NCI-H69 (cell line): ENCODE data around the gene WNK3.

Experiments used
- DNase-seq: peaks from one replicate; lab custom pipeline; 2025; lab: John Stamatoyannopoulos, UW

WNK3 gene

GRCh38 chrX:54238588-54238987, 119.3 kb downstream of the WNK3 start:
- no peak for DNase-seq

GRCh38 chrX:54237014-54237413, 120.8 kb downstream of the WNK3 start:
- DNase-seq, result no peak

- no peak for DNase-seq
These were observed 127.3 kb downstream of the WNK3 start for GRCh38 chrX:54230435-54231148.

- DNase-seq, result peak; percentile 0
These were observed 134.3 kb downstream of the WNK3 start for GRCh38 chrX:54223581-54223980.

DNA sequence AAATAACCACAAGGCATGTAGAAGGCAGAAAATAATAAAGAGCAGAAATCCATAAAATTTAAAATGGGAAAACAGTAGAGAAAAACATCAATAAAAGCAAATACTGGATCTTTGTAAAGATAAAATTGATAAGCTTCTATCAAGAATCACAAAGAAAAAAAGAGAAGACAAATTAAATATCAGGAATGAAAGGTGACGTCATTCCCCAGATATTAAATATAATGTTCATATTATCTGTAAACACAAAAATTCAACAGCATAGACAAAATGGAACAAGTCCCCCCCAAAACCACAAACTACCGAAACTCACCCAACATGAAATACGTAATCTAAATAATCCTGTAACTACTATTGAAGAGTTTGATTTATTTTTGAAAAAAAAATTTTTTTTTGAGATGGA, 144.2 kb downstream of the WNK3 start:
- DNase-seq, result no peak

DNA sequence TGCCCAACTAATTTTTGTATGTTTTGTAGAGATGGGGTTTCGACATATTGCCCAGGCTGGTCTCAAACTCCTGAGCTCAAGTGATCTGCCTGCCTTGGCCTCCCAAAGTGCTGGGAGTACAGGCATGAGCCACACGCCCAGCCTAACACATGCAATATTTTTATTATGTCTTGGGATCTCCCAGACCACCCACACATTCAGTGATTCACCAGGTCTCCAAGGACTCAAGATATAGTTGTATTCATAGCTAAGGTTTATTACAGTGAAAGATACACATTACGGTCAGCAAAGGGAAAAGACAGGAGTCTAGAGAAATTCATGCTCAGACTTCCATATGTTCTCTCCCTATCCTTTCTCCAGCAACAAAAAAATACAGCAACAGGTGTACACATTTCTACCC, 149.3 kb downstream of the WNK3 start:
- DNase-seq, result no peak

DNA sequence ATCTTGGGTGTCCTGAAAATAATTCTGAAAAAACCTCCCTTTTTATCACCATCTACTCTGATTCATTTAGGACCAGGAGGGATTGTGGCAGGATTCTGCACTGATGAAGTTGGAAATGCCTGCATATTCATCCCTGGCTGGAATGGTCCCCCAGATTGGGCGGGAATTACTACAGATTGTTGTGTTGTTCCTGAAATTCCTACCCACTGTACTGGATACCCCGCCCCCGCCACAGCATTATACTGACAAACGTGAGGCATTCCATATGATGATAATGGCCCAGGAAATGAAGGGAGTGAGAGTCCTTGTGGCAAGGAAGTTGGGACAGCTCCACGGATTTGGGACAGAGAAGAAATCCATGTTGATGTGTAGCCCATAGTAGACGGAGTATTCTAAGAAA, 159.6 kb downstream of the WNK3 start:
- no peak for DNase-seq

DNA sequence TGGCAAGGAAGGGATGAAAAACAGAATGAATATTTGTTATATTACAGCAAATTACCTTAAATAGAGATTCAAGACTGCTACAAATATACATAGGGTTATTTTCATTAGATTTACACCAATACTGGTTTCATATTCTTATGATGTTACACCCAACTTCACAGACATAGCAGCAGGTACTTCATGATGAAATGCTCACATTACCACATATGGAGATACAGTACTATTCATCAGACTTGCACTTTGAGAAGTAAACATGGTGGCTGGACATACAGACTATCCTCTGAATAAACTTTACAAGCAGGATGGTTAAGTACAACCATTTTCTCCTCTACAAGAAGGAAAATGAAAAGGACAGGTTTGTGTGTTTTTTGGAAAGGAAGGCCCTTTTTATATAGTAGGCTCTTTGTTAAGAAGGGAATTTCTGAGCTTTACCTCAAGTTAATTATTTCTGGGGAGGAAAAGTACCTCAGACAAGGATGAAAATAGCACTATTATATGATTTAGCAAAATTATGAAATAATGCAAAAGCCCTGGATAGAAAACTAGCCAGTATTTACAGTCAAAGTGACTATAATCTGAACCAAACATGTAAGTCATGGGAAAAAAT, 162.8 kb downstream of the WNK3 start:
- no peak for DNase-seq

GRCh38 chrX:54193085-54193821, 164.6 kb downstream of the WNK3 start:
- no peak for DNase-seq

DNA sequence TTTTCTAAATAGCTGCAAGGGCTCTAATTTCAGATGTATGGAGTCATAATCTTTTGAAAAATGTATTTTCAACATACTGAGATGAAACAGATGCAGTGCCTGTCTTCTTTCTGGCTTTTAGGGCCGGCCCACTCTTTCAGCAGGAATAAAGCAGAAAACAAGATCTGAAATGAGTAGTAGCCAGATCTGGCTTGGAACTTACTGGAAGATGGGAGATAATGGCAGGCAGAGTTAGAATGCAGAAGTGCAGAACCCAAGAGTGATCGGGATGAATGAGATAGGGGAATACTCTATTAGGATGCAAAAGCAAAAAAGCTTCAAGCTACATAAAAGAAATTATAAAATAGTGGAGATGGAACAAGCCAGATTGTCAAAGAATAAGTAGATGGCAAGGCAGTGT, 173.4 kb downstream of the WNK3 start:
- no peak for DNase-seq

DNA sequence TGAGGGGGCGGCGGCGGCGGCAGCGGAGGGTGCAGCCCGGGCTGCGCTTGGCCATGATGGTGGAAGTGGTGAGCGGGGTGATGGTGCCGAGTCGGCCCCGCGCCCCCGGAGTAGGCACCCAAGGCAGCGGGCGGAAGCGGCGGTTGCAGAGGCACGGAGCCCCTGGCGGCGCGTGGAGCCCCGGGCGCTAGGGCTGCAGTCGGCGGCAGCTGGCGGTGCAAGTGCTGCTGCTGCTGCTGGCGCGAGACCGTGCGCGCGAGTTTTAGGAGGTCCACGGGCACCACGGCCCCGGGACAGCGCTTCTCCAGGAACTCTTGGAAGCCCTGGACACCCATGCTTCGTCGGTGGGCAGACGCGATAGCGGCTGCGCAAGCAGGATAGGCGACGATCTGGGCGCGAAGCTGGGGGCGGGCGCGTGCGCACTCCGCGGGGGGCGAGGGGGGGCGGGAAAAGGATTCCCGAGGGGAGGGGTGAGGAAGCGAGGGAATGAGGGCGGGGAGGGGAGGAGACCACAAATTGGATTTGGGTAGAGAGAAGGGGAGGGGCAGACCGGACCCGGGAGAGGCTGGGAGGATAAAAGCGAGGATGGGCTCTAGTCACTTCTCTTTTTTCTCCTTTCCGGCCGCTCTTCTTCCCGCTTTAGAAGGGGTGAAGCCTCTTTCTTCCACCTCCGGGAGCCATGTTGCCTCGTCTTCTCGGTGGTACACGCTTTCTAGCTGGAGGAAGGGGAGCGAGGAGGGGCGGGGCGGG, 174.8 kb downstream of the WNK3 start, which contains the start of gene FAM120C:
Gene FAM120C (minus strand): TSS at position 391 of the 750 bp plus-strand sequence. CDS start 56 bp downstream, at position 335.
- peak; percentile 88 for DNase-seq

- peak; percentile 77 for DNase-seq
These were observed 175.5 kb downstream of the WNK3 start for GRCh38 chrX:54182194-54182863.

GRCh38 chrX:54181202-54181953, 176.5 kb downstream of the WNK3 start:
- peak; percentile 15 for DNase-seq

DNA sequence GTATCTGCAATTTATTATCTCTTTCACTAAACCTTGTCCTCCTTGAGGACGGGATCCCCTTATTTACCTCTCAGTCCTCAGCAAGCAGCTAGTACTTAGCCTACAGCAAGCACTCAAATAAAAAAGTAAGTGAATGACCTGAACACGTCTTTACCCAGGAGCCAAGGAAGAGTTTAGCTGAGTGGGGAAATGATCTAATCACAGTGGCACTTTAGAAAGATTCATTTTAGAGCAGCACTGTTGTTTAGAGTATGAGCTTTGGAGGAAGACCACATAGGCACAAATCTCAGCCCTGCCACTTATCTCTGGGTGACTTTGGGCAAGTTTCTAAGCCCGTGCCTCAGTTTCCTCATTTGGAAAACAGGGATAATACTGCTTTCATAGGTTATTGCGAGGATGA, 177.4 kb downstream of the WNK3 start:
- no peak for DNase-seq

GRCh38 chrX:54178100-54178940, 179.5 kb downstream of the WNK3 start:
- no peak for DNase-seq

GRCh38 chrX:54177306-54177705, 180.5 kb downstream of the WNK3 start:
- DNase-seq, result no peak

DNA sequence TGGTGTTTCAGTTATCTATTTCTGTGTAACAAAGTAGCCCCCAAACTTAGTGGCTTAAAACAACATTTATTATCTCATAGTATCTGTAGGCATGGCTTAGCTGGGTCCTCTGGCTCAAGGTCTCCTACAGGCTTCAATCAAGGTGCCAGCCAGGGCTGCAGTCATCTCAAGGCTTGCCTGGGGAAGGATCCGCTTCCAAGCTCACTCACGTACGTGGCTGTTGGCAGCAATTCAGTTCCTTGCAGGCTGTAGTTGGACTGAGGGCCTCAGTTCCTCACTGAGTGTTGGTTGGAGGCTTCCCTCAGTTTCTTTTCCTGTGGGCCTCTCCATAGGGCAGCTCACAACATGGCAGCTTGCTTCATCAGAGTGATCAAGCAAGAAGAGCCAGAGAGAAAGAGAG, 184.1 kb downstream of the WNK3 start:
- DNase-seq, result no peak

DNA sequence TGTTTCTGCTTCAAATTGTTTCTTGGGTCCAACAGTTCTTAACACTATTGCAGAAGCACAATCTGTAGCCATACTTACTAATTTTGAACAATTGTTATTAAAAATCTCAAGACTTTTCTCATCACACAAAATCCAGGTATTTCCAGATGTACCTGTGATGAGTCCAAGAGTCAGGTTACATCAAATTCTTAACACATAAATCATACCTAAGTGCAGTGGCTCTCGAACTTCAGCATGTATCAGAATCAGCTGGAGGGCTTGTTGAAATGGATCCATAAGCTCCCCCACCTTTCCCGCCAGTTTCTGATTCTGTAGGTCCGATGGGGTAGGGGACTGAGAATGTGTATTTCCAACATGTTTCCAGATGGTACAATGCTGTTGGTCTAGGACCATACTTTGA, 185.4 kb downstream of the WNK3 start:
- DNase-seq, result no peak

GRCh38 chrX:54171527-54172250, 186.2 kb downstream of the WNK3 start:
- DNase-seq, result no peak
